Measurements from ENCODE around the gene CACNA1D.

CACNA1D gene

GRCh38 chr3:53525765-53526703, 31.6 kb downstream of the CACNA1D start:
- no peak for DNase-seq (ENCODE audit: low spot score)

GRCh38 chr3:53526704-53527055, 32.3 kb downstream of the CACNA1D start:
- FAIRE-seq (no peak), DNase-seq (ENCODE audit: low spot score) (no peak)

More at GRCh38 chr3:53525765-53526703, 31.6 kb downstream of the CACNA1D start:
- peak; percentile 13 for FAIRE-seq

- FAIRE-seq (no peak), DNase-seq (ENCODE audit: low spot score) (no peak)
These were observed 35.8 kb downstream of the CACNA1D start for GRCh38 chr3:53530205-53530604.

GRCh38 chr3:53531749-53532148, 37.3 kb downstream of the CACNA1D start:
- FAIRE-seq (no peak), DNase-seq (ENCODE audit: low spot score) (no peak)

- DNase-seq (ENCODE audit: low spot score) (no peak), FAIRE-seq (no peak)
These were observed 39.1 kb downstream of the CACNA1D start for GRCh38 chr3:53533472-53533871.

- FAIRE-seq: no peak
- no peak for DNase-seq (ENCODE audit: low spot score)
These were observed 39.8 kb downstream of the CACNA1D start for GRCh38 chr3:53534216-53534615.

- DNase-seq (ENCODE audit: low spot score) (no peak), FAIRE-seq (no peak)
These were observed 40.4 kb downstream of the CACNA1D start for GRCh38 chr3:53534676-53535400.

- FAIRE-seq: no peak
- DNase-seq (ENCODE audit: low spot score): no peak
These were observed 41.9 kb downstream of the CACNA1D start for GRCh38 chr3:53536282-53536681.

GRCh38 chr3:53544357-53544756, 49.9 kb downstream of the CACNA1D start:
- no peak for DNase-seq (ENCODE audit: low spot score)
- FAIRE-seq: no peak

- no peak for FAIRE-seq
These were observed 51.0 kb downstream of the CACNA1D start for GRCh38 chr3:53545310-53545995.

GRCh38 chr3:53545996-53546359, 51.6 kb downstream of the CACNA1D start:
- DNase-seq (ENCODE audit: low spot score): no peak
- FAIRE-seq: no peak

More at GRCh38 chr3:53545310-53545995, 51.0 kb downstream of the CACNA1D start:
- no peak for DNase-seq (ENCODE audit: low spot score)

- DNase-seq (ENCODE audit: low spot score) (no peak), FAIRE-seq (no peak)
These were observed 52.9 kb downstream of the CACNA1D start for GRCh38 chr3:53547327-53547726.

GRCh38 chr3:53550005-53550620, 55.7 kb downstream of the CACNA1D start:
- FAIRE-seq (no peak), DNase-seq (ENCODE audit: low spot score) (no peak)

GRCh38 chr3:53551324-53551723, 56.9 kb downstream of the CACNA1D start:
- DNase-seq (ENCODE audit: low spot score) (no peak), FAIRE-seq (no peak)

GRCh38 chr3:53552730-53553129, 58.3 kb downstream of the CACNA1D start:
- FAIRE-seq: no peak
- no peak for DNase-seq (ENCODE audit: low spot score)

GRCh38 chr3:53553200-53553599, 58.8 kb downstream of the CACNA1D start:
- DNase-seq (ENCODE audit: low spot score): no peak
- no peak for FAIRE-seq

GRCh38 chr3:53554559-53555067, 60.2 kb downstream of the CACNA1D start:
- DNase-seq (ENCODE audit: low spot score) (no peak), FAIRE-seq (no peak)

- no peak for DNase-seq (ENCODE audit: low spot score)
- FAIRE-seq: no peak
These were observed 60.7 kb downstream of the CACNA1D start for GRCh38 chr3:53555068-53555588.

- FAIRE-seq (no peak), DNase-seq (ENCODE audit: low spot score) (no peak)
These were observed 72.2 kb downstream of the CACNA1D start for GRCh38 chr3:53566461-53567145.

GRCh38 chr3:53570081-53570480, 75.7 kb downstream of the CACNA1D start:
- no peak for FAIRE-seq
- DNase-seq (ENCODE audit: low spot score): no peak
